OCI-LY7 (cell line): ENCODE results near the gene SLC2A6. TPM values are rescaled to one million over a fixed set of nuclear protein-coding genes. Genes with fewer than 3 reads are reported as not detected.

Experiments
- BruUV-seq: library from RNA; stranded (reverse); fragments of 400-500 nt; replicated peaks from 2 replicates; lab custom pipeline; 2021; lab: Mats Ljungman, UMichigan
- CTCF ChIA-PET: fragments of 300-600 bp; sonication (Branson Sonifier 250); formaldehyde crosslinking; loops from one replicate; lab custom pipeline; 2022; ENCODE audit warnings: antibody characterized with exemption; ENCODE audit not compliant: unreplicated experiment; lab: Charles Lee
- POLR2A ChIA-PET: fragments of 300-600 bp; sonication (Branson Sonifier 250); formaldehyde crosslinking; loops from one replicate; lab custom pipeline; 2022; ENCODE audit warnings: antibody characterized with exemption; lab: Charles Lee
- DNase-seq: peaks from one replicate; pipeline ENCODE4 v3.0.0-alpha.2; 2015; ENCODE audit warnings: low spot score
- H2AFZ ChIP-seq: fragments of 200-600 bp; sonication (generic), shearing (Covaris generic); 2 replicates; pipeline ENCODE4 v1.6.1; 2014; ENCODE audit warnings: mild to moderate bottlenecking, antibody characterized with exemption, low read length, moderate library complexity
- H3K27ac ChIP-seq: fragments of 200-600 bp; sonication (generic); 2 replicates; pipeline ENCODE4 v1.5.1; 2014; ENCODE audit warnings: mixed run types, low read depth, mild to moderate bottlenecking, moderate library complexity, low read length, inconsistent platforms; ENCODE audit not compliant: poor library complexity, severe bottlenecking
- H3K36me3 ChIP-seq: fragments of 200-600 bp; sonication (generic); 2 replicates; pipeline ENCODE4 v1.6.1; 2014; ENCODE audit warnings: mild to moderate bottlenecking, antibody characterized with exemption, low read length, moderate library complexity, mixed read lengths; ENCODE audit not compliant: insufficient read depth
- H3K4me1 ChIP-seq: fragments of 200-600 bp; sonication (generic); 2 replicates; pipeline ENCODE4 v1.5.1; 2014; ENCODE audit warnings: mild to moderate bottlenecking, low read length; ENCODE audit not compliant: insufficient read depth, poor library complexity, severe bottlenecking
- H3K4me2 ChIP-seq: fragments of 200-600 bp; sonication (generic); 2 replicates; pipeline ENCODE4 v1.6.1; 2014; ENCODE audit warnings: mild to moderate bottlenecking, low read length
- H3K4me3 ChIP-seq: fragments of 200-600 bp; sonication (generic); 2 replicates; pipeline ENCODE4 v1.5.1; 2014; ENCODE audit warnings: mild to moderate bottlenecking, low read depth, low read length; ENCODE audit not compliant: poor library complexity, severe bottlenecking
- H3K79me2 ChIP-seq: fragments of 200-600 bp; sonication (generic); 2 replicates; pipeline ENCODE4 v1.6.1; 2016; ENCODE audit warnings: low read depth, mild to moderate bottlenecking, low read length, moderate library complexity, mixed read lengths; ENCODE audit not compliant: insufficient read depth
- H3K9me2 ChIP-seq: fragments of 200-600 bp; sonication (generic); 2 replicates; pipeline ENCODE4 v1.6.1; 2016; ENCODE audit warnings: mild to moderate bottlenecking, low read length, mixed read lengths; ENCODE audit not compliant: insufficient read depth
- H3K9me3 ChIP-seq: fragments of 200-600 bp; sonication (generic); 2 replicates; pipeline ENCODE4 v1.6.1; 2014; ENCODE audit warnings: mild to moderate bottlenecking, mixed run types, low read length, mixed read lengths
- H4K20me1 ChIP-seq: fragments of 200-600 bp; sonication (generic); 2 replicates; pipeline ENCODE4 v1.6.1; 2014; ENCODE audit warnings: mild to moderate bottlenecking, antibody characterized with exemption, low read length, moderate library complexity, mixed read lengths; ENCODE audit not compliant: insufficient read depth
- CTCF ChIP-seq: fragments of 200-600 bp; sonication (generic); conservative IDR thresholded peaks from 2 replicates; pipeline ENCODE4 v1.5.1; 2014; ENCODE audit warnings: mild to moderate bottlenecking, antibody characterized with exemption, low read length, moderate library complexity, mixed read lengths
- EZH2phosphoT487 ChIP-seq: fragments of 200-600 bp; sonication (generic); IDR thresholded peaks from 2 replicates; pipeline ENCODE4 v1.6.1; 2018; ENCODE audit warnings: low read depth, borderline replicate concordance, mild to moderate bottlenecking, mixed run types, antibody characterized with exemption, low read length, moderate library complexity, mixed read lengths
- intact Hi-C: fragments of 100-400 bp; cut with micrococcal nuclease; formaldehyde crosslinking; loops from one replicate; pipeline ENCODE4 v1.10.0; 2022; ENCODE audit not compliant: unreplicated experiment
- total RNA-seq, 2 experiments: library from RNA; depleted of rRNA in 1 of 2; stranded (reverse); fragments of >200 nt in 1 of 2; shearing (Covaris generic) in 1 of 2; gene quantifications; 2 replicates each; pipeline ENCODE4 v1.2.3, GENCODE V29; 2014 to 2022

The SLC2A6 gene
- total RNA-seq, 2 experiments from 2014 or later = 51.0 to 52.9 TPM

DNA sequence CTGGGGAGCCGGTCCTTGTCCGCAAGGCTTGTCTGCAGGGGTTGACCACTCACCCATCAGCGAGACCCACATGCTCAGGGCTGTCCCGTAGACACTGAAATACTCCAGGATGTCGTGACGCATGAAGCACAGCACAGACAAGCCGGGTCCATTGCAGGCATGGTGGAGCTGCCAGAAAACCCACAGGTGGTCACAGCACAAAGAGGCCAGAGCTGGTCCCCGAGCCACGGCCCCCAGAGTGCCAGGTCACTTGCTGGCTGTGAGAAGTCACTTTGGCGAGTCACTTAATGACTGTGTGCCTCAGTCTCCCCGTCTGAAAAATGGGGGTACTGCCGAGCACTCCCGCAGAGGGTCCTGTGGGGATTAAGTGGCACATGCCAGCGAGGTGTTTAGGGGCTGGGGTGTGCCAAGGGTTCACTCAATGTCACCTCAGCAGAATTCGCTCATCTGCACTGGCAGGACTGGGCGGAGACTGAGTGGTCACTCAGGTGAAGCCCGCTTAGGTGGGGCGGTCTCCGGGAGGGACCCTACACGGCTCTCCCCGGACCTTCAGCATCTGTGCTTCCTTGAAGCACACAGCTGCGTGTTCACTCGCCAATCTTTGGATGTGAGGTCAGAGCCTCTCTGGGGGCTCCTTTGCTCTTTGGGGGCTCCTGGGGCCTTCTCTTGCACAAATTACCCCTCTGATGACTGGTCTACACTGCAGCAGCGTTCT is 41.4 kb upstream of the SLC2A6 start:
- intact Hi-C loops = no loop called here
- POLR2A ChIA-PET = no interaction called here
- no TSS peak for BruUV-seq
- Histone ChIP-seq H4K20me1 (no peaks in the 10 kb centered on the region), H3K4me2 (no peak overlapping the region), H3K36me3 (no peaks in the 10 kb centered on the region), H2AFZ (no peak overlapping the region), H3K9me2 (no peaks in the 10 kb centered on the region), H3K4me3 (no peak overlapping the region), H3K79me2 (no peaks in the 10 kb centered on the region), H3K9me3 (no peaks in the 10 kb centered on the region), H3K27ac (no peak overlapping the region), H3K4me1 (no peaks in the 10 kb centered on the region)
- no peak for DNase-seq
- TF ChIP-seq CTCF (no peak), EZH2phosphoT487 (no peak)
- CTCF ChIA-PET = no interaction called here

DNA sequence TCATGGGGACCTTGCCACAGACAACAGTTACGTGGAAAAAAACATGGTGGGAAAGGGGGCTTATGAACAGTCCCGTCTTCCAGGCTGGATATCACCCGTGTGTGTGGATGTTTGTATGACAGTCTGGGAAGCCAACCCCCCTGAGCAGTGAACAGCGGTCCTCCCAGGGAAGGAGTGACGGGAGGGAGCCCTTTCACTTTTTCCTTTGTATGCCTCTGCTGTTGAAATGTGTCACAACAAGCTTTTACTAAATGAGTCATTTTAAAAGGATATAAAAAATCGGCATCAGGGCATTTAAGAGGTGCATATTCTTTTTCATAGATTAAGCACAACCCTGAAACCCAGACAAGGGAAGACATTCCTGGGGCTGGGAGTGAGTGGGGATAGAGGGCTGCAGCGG is 40.8 kb upstream of the SLC2A6 start:
- Histone ChIP-seq H4K20me1 (no peaks in the 10 kb centered on the region), H3K4me1 (no peaks in the 10 kb centered on the region), H3K9me3 (no peaks in the 10 kb centered on the region), H3K4me2 (no peak overlapping the region), H2AFZ (no peak overlapping the region), H3K9me2 (no peaks in the 10 kb centered on the region), H3K4me3 (no peak overlapping the region), H3K27ac (no peak overlapping the region), H3K36me3 (no peaks in the 10 kb centered on the region), H3K79me2 (no peaks in the 10 kb centered on the region)
- POLR2A ChIA-PET = no interaction called here
- intact Hi-C loops = no loop called here
- TF ChIP-seq CTCF = no peak
- BruUV-seq = no TSS peak
- DNase-seq = no peak
- CTCF ChIA-PET = no interaction called here

DNA sequence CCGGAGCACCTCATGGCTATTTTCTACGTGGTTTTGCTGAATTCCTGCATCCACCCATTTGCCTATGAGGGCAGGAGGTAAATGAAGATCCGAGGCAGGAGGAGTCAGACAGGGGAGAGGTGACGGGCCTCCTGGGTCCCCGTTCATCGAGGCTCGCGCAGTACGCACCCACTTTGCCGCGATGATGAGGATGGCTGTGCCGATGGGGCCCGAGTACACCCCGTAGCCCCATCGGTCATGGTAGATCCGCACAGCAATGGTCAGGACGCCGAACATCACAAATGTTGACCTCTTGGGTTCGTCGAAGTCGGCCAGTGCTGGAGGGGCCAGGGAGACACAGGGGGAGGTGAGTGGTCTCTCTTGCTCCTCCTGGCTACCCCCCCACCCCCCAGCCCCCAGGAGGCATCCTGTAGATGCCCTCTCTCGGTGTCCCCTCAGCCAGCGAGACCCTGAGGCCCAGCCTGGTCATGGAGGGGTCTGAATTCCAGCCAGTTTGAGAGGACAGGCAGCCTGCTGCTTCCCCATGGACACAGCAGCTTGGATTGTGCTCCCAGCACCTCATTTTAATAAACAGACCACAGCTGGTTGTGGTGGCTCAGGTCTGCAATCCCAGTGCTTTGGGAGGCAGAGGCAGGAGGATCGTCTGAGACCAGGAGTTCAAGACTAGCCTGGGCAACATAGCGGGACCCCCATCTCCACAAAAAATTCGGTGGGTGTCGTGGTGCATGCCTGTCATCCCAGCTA is 40.0 kb upstream of the SLC2A6 start:
- H3K36me3 ChIP-seq = no peaks in the 10 kb centered on the region
- POLR2A ChIA-PET = no interaction called here
- no peak overlapping the region for H3K27ac ChIP-seq
- no peaks in the 10 kb centered on the region for H3K4me1 ChIP-seq
- no peaks in the 10 kb centered on the region for H3K79me2 ChIP-seq
- CTCF ChIA-PET = no interaction called here
- no peak overlapping the region for H2AFZ ChIP-seq
- no peak overlapping the region for H3K4me3 ChIP-seq
- intact Hi-C loops = no loop called here
- H4K20me1 ChIP-seq = no peaks in the 10 kb centered on the region
- TF ChIP-seq EZH2phosphoT487 (no peak), CTCF (no peak)
- H3K9me3 ChIP-seq = no peaks in the 10 kb centered on the region
- H3K9me2 ChIP-seq = no peaks in the 10 kb centered on the region
- DNase-seq = no peak
- no TSS peak for BruUV-seq
- H3K4me2 ChIP-seq = no peak overlapping the region
